Activated CD4-positive, alpha-beta T cell treated with anti-CD3 and anti-CD28 coated beads, Interleukin-2, amount 10 ng/mL, durations not matched to agents 24 days and 14 days (primary cell): ENCODE results near the gene HNF1A. TPM values are rescaled to one million over a fixed set of nuclear protein-coding genes. Genes with fewer than 3 reads are reported as not detected.
"Not testable (repeated sequence)": the region's sequence is repeated elsewhere in the genome, so short reads cannot be mapped to it uniquely, and the experiment has no call there.

Experiments
- DNase-seq: peaks from one replicate; pipeline ENCODE4 v3.0.0; 2022
- H3K27ac Mint-ChIP-seq: one replicate; pipeline ENCODE4 v1.8.0; 2022; ENCODE audit warnings: mild to moderate bottlenecking, mixed read lengths
- H3K27me3 Mint-ChIP-seq: one replicate; pipeline ENCODE4 v1.8.0; 2022; ENCODE audit warnings: mixed read lengths
- H3K36me3 Mint-ChIP-seq: one replicate; pipeline ENCODE4 v1.8.0; 2022; ENCODE audit warnings: low read depth, mild to moderate bottlenecking, mixed read lengths
- H3K4me1 Mint-ChIP-seq: one replicate; pipeline ENCODE4 v1.8.0; 2021; ENCODE audit warnings: mixed read lengths
- H3K4me3 Mint-ChIP-seq: one replicate; pipeline ENCODE4 v1.8.0; 2022; ENCODE audit warnings: mild to moderate bottlenecking, moderate library complexity, mixed read lengths
- H3K9me3 Mint-ChIP-seq: one replicate; pipeline ENCODE4 v1.8.0; 2021; ENCODE audit warnings: mixed read lengths
- intact Hi-C: fragments of 100-400 bp; cut with micrococcal nuclease; formaldehyde crosslinking; loops from one replicate; pipeline ENCODE4 v1.15.1; 2023
- total RNA-seq: library from RNA; stranded (reverse); gene quantifications from 2 replicates; pipeline ENCODE4 v1.2.3, GENCODE V29; 2022

Gene HNF1A
- total RNA-seq, 1 donor from 2014 or later = not detected

DNA sequence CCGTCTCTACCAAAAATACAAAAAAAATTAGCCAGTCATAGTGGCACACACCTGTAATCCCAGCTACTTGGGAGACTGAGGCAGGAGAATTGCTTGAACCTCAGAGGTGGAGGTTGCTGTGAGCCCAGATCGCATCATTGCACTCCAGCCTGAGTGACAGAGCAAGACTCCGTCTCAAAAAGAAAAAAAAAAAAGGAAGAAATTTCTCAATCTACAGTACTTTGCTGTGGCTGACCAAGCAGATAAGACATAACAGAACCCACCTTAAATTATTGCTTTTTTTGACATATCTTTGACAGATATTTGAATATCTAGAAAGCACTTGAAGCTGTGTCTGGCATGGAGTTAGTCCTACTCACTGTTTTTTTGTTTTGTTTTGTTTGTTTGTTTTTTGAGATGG, 34.9 kb upstream of the HNF1A start:
- Mint-ChIP-seq H3K4me1 (peaks cover 6% of the 10 kb centered on the region), H3K9me3 (no peaks in the 10 kb centered on the region), H3K27ac (no peak overlapping the region), H3K27me3 (peaks cover 8% of the 10 kb centered on the region), H3K36me3 (no peaks in the 10 kb centered on the region), H3K4me3 (no peak overlapping the region)
- intact Hi-C loops = no loop called here
- DNase-seq = no peak

DNA sequence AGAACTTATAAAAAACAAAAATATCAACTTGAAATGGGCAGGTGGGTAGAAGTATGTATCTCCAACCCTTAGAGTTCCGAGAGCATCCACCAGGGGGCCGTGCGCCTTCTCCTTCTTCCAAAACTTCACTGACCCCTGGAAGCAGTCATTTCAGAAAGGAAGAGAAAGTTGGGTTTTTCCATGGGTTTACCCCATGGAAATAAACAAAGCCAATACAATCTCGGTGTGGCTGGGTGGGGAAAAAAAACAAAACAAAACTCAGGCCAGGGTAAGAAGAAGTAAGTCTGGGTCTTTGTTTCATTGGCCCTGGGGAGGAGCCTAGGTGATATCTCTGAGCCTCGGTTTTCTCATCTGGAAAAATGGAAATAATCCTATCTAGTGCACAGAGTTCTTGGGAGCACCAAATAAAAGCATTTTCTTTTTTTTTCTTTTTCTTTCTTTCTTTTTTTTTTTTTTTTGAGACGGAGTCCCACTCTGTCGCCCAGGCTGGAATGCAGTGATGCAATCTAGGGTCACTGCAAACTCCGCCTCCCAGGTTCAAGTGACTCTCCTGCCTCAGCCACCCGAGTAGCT, 33.6 kb upstream of the HNF1A start:
- Mint-ChIP-seq H3K27me3 (peaks cover 3% of the 10 kb centered on the region), H3K4me3 (no peak overlapping the region), H3K4me1 (peaks cover 6% of the 10 kb centered on the region), H3K9me3 (no peaks in the 10 kb centered on the region), H3K36me3 (no peaks in the 10 kb centered on the region), H3K27ac (no peak overlapping the region)
- intact Hi-C loops = loop anchor here (1.0 kb wide), 1 partner anchor 27 kb away; no protein-coding TSS in a partner anchor
- DNase-seq = peak; percentile 89

DNA sequence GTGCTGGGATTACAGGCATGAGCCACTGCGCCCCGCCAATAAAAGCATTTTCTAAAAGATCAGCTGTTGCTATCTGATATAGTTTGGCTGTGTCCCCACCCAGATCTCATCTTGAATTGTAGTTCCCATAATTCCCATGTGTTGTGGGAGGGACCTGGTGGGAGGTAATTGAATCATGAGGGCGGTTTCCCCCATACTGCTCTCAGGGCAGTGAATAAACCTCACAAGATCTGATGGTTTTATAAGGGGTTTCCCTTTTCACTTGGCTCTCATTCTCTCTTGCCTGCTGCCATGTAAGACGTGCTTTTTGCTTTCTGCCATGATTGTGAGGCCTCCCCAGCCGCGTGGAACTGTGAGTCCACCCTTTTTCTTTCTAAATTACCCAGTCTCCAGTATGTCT, 32.8 kb upstream of the HNF1A start:
- H3K27ac Mint-ChIP-seq, H3K27me3 Mint-ChIP-seq, H3K36me3 Mint-ChIP-seq, H3K9me3 Mint-ChIP-seq, DNase-seq, intact Hi-C loops, H3K4me3 Mint-ChIP-seq, H3K4me1 Mint-ChIP-seq: not testable (repeated sequence)

DNA sequence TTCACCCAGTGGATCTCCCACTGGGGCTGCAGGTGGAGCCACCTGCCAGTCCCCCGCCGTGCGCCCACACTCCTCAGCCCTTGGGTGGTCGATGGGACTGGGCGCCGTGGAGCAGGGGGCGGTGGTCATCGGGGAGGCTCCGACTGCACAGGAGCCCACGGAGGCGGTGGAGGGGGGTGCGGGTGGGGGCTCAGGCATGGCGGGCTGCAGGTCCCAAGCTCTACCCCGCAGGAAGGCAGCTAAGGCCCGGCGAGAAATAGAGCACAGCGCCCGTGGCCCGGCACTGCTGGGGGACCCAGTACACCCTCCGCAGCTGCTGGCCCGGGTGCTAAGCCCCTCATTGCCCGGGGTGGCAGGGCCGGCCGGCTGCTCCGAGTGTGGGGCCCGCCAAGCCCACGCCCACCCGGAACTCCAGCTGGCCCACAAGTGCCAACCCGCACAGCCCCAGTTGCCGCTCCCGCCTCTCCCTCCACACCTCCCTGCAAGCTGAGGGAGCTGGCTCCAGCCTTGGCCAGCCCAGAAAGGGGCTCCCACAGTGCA, 28.0 kb upstream of the HNF1A start:
- H3K27me3 Mint-ChIP-seq, intact Hi-C loops, H3K4me3 Mint-ChIP-seq, H3K36me3 Mint-ChIP-seq, H3K9me3 Mint-ChIP-seq, H3K4me1 Mint-ChIP-seq, H3K27ac Mint-ChIP-seq, DNase-seq: not testable (repeated sequence)

DNA sequence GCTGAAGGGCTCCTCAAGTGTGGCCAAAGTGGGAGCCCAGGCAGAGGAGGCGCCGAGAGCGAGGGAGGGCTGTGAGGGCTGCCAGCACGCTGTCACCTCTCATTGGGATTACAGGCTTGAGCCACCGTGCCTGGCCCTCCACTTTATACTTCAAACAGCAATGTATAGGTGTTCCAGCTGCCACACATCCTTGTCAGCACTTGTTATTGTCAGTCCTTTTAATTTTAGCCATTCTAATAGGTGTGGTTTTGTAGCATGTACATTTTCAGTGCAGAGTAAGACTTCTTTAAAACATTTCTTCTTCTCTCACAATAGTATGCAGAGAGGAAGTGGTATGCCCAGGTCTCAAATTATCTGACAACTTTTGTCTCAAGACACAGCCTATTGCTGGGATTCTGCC, 27.5 kb upstream of the HNF1A start:
- intact Hi-C loops = no loop called here
- DNase-seq = no peak
- Mint-ChIP-seq H3K27me3 (no peaks in the 10 kb centered on the region), H3K9me3 (no peaks in the 10 kb centered on the region), H3K4me1 (no peaks in the 10 kb centered on the region), H3K36me3 (no peaks in the 10 kb centered on the region), H3K4me3 (no peak overlapping the region), H3K27ac (no peak overlapping the region)

DNA sequence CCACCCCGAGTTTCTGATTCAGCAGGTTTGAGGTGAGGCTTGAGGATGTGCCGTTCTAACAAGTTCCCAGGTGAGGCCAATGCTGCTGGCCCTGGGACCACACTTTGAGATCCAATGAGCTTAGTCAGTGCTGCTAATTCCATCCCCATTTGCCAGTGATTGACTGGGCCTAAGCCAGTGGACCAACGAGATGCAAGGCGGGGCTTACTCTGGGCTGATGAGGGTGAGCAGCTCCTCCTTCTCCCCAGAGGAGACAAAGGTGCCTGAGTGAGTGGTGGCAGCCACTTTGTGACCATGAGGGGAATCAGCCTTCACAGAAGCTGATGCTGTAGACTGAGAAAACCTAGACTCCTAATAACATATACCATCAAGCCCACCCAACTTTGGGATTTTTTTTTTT, 23.1 kb upstream of the HNF1A start:
- Mint-ChIP-seq H3K4me1 (peaks cover 10% of the 10 kb centered on the region), H3K9me3 (no peaks in the 10 kb centered on the region), H3K36me3 (no peaks in the 10 kb centered on the region), H3K27ac (no peak overlapping the region), H3K27me3 (no peaks in the 10 kb centered on the region), H3K4me3 (no peak overlapping the region)
- intact Hi-C loops = no loop called here
- no peak for DNase-seq

DNA sequence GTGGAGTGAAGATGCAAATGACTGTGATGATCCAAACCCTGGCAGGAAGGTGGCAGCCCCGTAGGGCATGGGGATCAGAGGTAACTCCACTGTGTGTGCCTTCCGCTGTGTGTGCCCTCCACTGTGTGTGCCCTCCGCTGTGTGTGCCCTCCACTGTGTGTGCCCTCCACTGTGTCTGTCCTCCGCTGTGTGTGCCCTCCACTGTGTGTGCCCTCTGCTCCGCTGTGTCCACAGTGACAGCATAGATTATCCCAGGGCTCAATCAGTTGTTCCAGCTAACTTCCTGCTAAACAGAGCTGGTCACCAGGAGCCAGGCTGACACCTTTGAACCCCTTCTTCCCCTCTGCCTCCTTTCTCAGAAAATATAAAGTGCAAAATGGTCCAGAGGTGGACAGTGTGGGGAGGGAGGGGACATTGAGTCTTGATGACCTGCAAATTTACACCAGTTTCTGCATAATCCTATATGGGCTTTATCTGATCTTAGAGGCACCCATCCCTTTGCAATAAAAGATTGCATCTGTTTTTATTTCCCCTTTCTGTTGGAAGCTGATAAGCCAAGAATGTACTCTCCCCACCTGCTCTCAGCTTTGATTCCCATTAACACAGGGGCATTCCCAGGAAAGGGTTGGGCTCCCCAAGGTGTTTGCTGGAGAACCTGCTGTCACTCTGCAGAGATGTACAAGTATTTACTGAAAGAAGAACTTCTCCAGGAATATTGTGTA, 21.6 kb upstream of the HNF1A start:
- Mint-ChIP-seq H3K27ac (no peak overlapping the region), H3K4me1 (peaks cover 15% of the 10 kb centered on the region), H3K4me3 (no peak overlapping the region), H3K9me3 (no peaks in the 10 kb centered on the region), H3K27me3 (no peaks in the 10 kb centered on the region), H3K36me3 (no peaks in the 10 kb centered on the region)
- intact Hi-C loops = no loop called here
- no peak for DNase-seq

DNA sequence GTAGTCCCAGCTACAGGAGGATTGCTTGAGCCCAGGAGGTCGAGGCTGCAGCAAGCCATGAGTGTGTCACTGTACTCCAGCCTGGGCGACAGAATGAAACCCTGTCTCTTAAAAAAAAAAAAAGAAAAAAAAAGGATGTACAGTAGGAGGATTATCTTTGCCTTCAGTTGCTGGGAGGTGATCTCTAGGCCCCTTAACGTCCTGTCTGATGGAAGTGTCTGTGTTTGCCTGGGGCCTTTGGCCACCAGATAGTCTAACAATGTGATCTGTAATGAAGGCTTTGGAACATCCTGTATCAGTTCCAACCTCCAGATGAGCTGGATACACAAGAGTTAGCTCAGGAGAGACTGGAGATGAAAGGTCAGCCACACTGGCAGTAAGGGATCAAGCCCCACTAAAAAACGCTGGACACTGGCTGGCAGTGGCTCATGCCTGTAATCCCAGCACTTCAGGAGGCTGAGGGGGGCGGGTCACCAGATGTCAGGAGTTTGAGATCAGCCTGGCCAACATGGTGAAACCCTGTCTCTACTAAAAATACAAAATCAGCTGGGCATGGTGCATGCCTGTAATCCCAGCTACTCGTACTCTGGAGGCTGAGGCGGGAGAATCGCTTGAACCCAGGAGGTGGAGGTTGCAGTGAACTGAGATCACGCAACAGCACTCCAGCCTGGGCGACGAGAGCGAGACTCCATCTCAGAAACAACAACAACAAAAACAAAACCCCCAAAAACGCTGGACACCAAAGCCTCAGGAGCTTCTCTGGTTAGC, 19.0 kb upstream of the HNF1A start:
- H3K4me1 Mint-ChIP-seq = peaks cover 28% of the 10 kb centered on the region
- H3K36me3 Mint-ChIP-seq = no peaks in the 10 kb centered on the region
- no peak for DNase-seq
- H3K27ac Mint-ChIP-seq = peak overlapping the region; percentile 81
- intact Hi-C loops = no loop called here
- no peaks in the 10 kb centered on the region for H3K9me3 Mint-ChIP-seq
- H3K4me3 Mint-ChIP-seq = peak overlapping the region; percentile 55
- no peaks in the 10 kb centered on the region for H3K27me3 Mint-ChIP-seq

DNA sequence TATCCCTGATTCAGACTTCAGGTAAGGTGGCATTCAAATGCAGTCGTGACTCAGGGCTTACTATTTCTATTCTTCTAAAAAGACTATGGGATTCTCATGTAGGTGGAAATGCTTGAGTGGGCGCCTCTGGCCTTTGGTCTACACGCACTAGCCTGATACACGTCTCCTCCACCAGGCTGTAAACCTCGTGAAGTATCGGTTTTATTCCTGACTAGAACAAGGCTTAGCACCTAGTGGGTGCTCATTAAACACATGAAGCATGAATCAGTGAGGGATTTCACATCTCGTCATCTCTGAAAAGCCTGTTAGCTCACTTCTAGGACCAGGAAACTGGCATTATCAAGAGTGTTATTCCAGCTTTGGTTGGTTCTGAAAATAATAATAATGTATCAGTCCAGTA, 17.7 kb upstream of the HNF1A start:
- peaks cover 28% of the 10 kb centered on the region for H3K4me1 Mint-ChIP-seq
- H3K36me3 Mint-ChIP-seq = no peaks in the 10 kb centered on the region
- no peak for DNase-seq
- H3K27me3 Mint-ChIP-seq = no peaks in the 10 kb centered on the region
- H3K9me3 Mint-ChIP-seq = no peaks in the 10 kb centered on the region
- intact Hi-C loops = loop anchor here (5.0 kb wide), 1 partner anchor 77 kb away; the partner anchor contains the start of gene OASL
- H3K4me3 Mint-ChIP-seq = no peak overlapping the region
- peak overlapping the region; percentile 62 for H3K27ac Mint-ChIP-seq

DNA sequence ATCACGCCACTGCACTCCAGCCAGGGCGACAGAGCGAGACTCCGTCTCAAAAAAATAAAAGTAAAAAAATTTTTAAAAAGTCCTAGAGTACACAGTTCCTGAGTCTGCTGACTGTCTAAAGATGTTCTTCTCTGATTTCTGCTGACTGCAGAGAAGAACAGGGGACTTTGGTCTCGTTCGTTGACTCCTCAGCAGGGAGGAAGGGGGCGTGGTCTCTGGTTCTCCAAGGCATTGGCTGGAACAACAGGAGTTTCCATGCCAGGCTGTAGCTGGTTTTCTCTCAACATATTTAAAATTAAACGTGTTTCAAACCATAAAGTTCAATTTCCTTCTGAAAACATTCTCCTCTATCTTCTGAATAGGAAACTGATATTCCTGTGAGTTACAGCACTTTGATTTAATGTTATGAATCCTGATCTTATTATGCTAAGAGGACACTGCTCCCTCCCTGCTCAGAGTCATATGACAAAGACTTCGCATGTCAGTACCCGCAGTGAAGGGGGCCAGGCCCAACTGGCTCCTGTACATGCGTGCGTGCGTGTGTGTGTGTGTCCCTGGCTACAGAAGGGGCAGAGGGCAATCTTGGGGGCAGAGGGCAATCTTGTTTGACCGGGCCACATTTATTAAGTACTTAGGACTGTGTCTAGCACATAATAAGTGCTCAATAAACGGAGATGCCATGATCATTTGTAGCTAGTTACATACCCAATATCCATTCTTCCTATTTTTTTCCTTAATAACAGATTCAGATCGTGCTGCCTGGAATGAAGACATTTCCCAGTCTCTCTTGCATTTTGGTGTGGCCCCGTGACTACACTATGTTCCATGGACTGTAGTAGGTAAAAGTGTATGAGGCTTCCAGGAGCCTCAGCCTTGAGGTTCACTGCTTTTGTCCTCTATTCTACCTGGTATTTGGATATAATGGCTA, 16.5 kb upstream of the HNF1A start:
- H3K36me3 Mint-ChIP-seq = no peaks in the 10 kb centered on the region
- intact Hi-C loops = loop anchor here (5.0 kb wide), 1 partner anchor 75 kb away; the partner anchor contains the start of gene OASL
- peaks cover 28% of the 10 kb centered on the region for H3K4me1 Mint-ChIP-seq
- no peaks in the 10 kb centered on the region for H3K9me3 Mint-ChIP-seq
- peak overlapping the region; percentile 56 for H3K27ac Mint-ChIP-seq
- no peak for DNase-seq
- no peak overlapping the region for H3K4me3 Mint-ChIP-seq
- H3K27me3 Mint-ChIP-seq = no peaks in the 10 kb centered on the region

DNA sequence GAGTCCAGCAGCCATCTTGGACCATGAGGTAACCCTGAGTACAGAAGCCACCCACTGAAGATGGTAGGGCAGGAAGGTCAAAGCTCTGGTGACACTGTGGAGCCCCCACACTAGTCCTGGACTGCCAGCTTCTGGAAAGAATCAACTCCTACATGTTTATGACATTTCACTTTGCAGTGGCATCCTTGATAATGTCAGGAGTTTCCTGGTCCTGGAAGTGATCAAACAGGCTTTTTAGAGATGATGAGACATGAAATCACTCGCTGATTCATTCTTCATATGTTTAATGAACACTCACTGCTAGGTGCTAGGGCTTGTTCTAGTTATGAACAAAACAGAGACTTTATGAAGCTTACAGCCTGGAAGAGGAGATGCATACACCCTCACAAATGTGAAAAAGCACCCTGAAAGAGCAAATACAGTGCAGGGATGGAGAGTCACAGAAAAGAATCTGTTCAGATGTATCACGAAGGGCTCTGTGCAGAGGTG, 15.8 kb upstream of the HNF1A start:
- peaks cover 28% of the 10 kb centered on the region for H3K4me1 Mint-ChIP-seq
- peak overlapping the region; percentile 56 for H3K27ac Mint-ChIP-seq
- DNase-seq = no peak
- H3K9me3 Mint-ChIP-seq = no peaks in the 10 kb centered on the region
- H3K4me3 Mint-ChIP-seq = no peak overlapping the region
- H3K36me3 Mint-ChIP-seq = no peaks in the 10 kb centered on the region
- intact Hi-C loops = loop anchor here (5.0 kb wide), 1 partner anchor 75 kb away; the partner anchor contains the start of gene OASL
- H3K27me3 Mint-ChIP-seq = no peaks in the 10 kb centered on the region

DNA sequence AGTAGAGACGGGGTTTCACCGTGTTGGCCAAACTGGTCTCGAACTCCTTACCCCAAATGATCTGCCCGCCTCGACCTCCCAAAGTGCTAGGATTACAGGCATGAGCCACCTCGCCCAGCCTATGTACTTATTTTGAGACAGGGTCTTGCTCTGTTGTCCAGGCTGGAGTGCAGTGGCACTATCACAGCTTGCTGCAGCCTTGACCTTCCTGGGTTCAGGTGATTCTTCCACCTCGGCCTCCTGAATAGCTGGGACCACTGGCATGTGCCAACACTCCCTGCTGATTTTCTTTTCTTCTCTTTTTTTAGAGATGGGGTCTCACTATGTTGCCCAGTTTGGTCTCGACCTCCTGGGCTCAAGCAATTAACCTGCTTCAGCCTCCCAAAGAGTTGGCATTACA, 14.0 kb upstream of the HNF1A start:
- peaks cover 24% of the 10 kb centered on the region for H3K4me1 Mint-ChIP-seq
- no peak overlapping the region for H3K4me3 Mint-ChIP-seq
- H3K36me3 Mint-ChIP-seq = no peaks in the 10 kb centered on the region
- no peaks in the 10 kb centered on the region for H3K9me3 Mint-ChIP-seq
- DNase-seq = no peak
- no peaks in the 10 kb centered on the region for H3K27me3 Mint-ChIP-seq
- intact Hi-C loops = loop anchor here (5.0 kb wide), 1 partner anchor 73 kb away; the partner anchor contains the start of gene OASL
- no peak overlapping the region for H3K27ac Mint-ChIP-seq

DNA sequence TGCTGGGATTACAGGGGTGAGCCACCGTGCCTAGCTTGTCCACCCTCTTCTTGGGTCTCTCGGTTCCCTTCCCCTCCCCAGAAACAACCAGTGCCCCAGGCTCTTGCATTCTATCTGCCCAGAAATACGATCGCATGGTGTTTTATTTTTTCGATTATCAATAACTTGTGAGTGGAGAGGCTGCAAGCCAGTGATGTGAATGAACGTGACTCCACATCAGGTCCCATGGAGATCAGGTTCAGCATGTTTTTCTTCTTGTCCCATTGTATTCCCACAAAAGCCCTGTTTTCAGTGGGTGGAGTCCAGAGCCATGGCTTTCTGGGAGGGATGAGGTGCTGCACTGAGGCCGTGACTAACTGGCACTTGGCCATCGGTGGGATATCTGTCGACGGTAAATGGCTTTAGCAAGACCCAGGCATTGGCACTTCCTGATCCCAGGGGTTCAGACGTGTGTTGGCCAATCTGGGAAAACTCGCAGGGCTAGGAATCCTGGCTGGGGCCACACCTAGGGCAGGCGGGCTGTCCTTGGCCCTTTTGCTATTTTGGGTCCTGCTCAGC, 12.7 kb upstream of the HNF1A start:
- H3K4me3 Mint-ChIP-seq = no peak overlapping the region
- no peak overlapping the region for H3K27ac Mint-ChIP-seq
- peaks cover 17% of the 10 kb centered on the region for H3K4me1 Mint-ChIP-seq
- no peaks in the 10 kb centered on the region for H3K36me3 Mint-ChIP-seq
- DNase-seq = no peak
- no peaks in the 10 kb centered on the region for H3K27me3 Mint-ChIP-seq
- intact Hi-C loops = no loop called here
- no peaks in the 10 kb centered on the region for H3K9me3 Mint-ChIP-seq
